Measurements from ENCODE around the gene TCERG1.

Gene TCERG1

DNA sequence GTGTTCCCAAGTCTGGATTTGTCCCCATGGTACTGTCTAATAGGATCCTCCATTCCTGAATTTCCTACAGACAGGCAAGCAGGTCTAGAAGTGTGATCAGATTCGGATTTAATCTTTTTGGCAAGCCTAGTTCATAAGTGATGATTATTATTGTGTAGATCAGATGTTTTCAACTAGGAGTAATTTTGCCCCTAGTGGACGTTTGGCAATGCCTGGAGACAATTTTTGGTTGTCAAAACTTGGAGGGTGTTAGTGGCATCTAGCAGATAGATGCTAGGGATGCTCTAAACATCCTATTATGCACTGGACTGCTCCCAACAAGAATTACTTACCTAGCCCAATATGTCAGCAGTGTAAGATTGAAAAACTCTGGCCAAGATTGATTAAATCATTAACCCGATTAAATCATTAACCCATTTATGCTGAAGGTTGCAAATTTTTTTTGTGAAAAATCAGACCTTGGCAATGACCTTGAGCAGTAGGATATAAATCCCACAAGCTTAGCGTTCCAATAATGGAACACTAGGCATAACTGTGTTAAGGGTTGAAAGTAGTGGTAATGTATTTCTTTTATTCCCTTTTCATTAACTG is 28.2 kb downstream of the TCERG1 start:
- Histone ChIP-seq H2AFZ (ENCODE audit: low read depth, low read length) (no peak overlapping the region), H3K27me3 (ENCODE audit: low read depth, low read length) (no peaks in the 10 kb centered on the region), H3K36me3 (replicated peaks; ENCODE audit: low read depth, low read length) (peaks cover 53% of the 10 kb centered on the region), H3K79me2 (ENCODE audit: low read length) (peaks cover 52% of the 10 kb centered on the region), H3K9ac (ENCODE audit: low read length) (no peak overlapping the region), H4K20me1 (ENCODE audit: insufficient read depth, low read length) (peaks cover 12% of the 10 kb centered on the region; the same call in 1 of the 2 replicates), H3K4me1 (ENCODE audit: low read length) (peaks cover 16% of the 10 kb centered on the region), H3K27ac (ENCODE audit: low read length) (no peak overlapping the region), H3K4me3 (ENCODE audit: low read length) (no peak overlapping the region), H3K4me2 (ENCODE audit: low read length) (no peak overlapping the region), H3K9me3 (ENCODE audit: insufficient read depth, low read length) (no peaks in the 10 kb centered on the region)
- TF ChIP-seq, protein P1, sequence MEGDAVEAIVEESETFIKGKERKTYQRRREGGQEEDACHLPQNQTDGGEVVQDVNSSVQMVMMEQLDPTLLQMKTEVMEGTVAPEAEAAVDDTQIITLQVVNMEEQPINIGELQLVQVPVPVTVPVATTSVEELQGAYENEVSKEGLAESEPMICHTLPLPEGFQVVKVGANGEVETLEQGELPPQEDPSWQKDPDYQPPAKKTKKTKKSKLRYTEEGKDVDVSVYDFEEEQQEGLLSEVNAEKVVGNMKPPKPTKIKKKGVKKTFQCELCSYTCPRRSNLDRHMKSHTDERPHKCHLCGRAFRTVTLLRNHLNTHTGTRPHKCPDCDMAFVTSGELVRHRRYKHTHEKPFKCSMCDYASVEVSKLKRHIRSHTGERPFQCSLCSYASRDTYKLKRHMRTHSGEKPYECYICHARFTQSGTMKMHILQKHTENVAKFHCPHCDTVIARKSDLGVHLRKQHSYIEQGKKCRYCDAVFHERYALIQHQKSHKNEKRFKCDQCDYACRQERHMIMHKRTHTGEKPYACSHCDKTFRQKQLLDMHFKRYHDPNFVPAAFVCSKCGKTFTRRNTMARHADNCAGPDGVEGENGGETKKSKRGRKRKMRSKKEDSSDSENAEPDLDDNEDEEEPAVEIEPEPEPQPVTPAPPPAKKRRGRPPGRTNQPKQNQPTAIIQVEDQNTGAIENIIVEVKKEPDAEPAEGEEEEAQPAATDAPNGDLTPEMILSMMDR (IDR thresholded peaks at IDR 0.05; ENCODE audit: low read depth, low read length) = no peak
- TF ChIP-seq EZH2phosphoT487 (IDR thresholded peaks at IDR 0.05; ENCODE audit: low read depth) = no peak

DNA sequence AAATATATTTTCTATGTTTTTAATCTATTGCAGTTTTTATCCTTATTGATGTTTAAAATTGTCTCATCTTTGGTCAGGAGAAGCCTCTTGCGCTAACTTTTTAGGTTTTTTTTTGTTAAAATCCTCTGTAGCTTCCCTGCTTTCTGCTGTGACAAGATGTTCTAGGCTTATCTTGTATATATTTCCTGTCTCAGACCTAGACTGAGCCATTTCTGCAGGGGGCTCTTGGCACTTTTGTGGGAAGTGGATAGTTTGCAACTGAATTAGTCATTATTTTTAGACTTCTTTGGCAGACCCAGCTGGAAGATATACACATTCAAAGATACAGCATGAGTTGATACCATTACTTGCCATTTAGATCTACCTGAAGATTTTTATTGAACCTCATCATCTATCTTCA is 28.8 kb downstream of the TCERG1 start:
- Histone ChIP-seq H3K27me3 (ENCODE audit: low read depth, low read length) (no peaks in the 10 kb centered on the region), H4K20me1 (ENCODE audit: insufficient read depth, low read length) (peaks cover 12% of the 10 kb centered on the region; the same call in 1 of the 2 replicates), H3K4me3 (ENCODE audit: low read length) (no peak overlapping the region), H3K36me3 (replicated peaks; ENCODE audit: low read depth, low read length) (peaks cover 48% of the 10 kb centered on the region), H2AFZ (ENCODE audit: low read depth, low read length) (no peak overlapping the region), H3K4me1 (ENCODE audit: low read length) (peaks cover 16% of the 10 kb centered on the region), H3K4me2 (ENCODE audit: low read length) (no peak overlapping the region), H3K9ac (ENCODE audit: low read length) (no peak overlapping the region), H3K27ac (ENCODE audit: low read length) (no peak overlapping the region), H3K79me2 (ENCODE audit: low read length) (peaks cover 55% of the 10 kb centered on the region), H3K9me3 (ENCODE audit: insufficient read depth, low read length) (no peaks in the 10 kb centered on the region)
- TF ChIP-seq, protein P1 (IDR thresholded peaks at IDR 0.05; ENCODE audit: low read depth, low read length) = no peak
- TF ChIP-seq EZH2phosphoT487 (IDR thresholded peaks at IDR 0.05; ENCODE audit: low read depth) = no peak

DNA sequence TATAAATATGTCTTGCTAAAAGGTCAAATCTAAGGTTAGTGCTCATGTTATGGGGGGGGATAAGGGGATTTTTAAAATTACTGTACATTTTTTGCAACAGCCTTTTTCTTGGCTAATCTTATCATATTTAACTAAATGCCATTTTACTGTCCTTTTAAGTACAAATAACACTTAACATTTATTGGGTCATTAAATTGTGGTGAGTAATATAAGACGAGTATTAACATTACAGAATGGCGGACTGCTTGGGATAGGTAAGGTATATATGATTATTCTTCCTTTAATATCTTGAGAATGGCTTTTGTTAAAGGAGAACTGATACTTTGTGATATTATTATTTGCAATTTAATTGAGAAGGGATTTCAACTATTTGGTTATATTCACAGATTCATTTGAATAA is 35.6 kb downstream of the TCERG1 start:
- Histone ChIP-seq H3K4me3 (ENCODE audit: low read length) (no peak overlapping the region), H2AFZ (ENCODE audit: low read depth, low read length) (no peak overlapping the region), H3K9ac (ENCODE audit: low read length) (no peak overlapping the region), H3K9me3 (ENCODE audit: insufficient read depth, low read length) (no peaks in the 10 kb centered on the region), H3K27ac (ENCODE audit: low read length) (no peak overlapping the region), H3K4me1 (ENCODE audit: low read length) (no peaks in the 10 kb centered on the region), H3K36me3 (replicated peaks; ENCODE audit: low read depth, low read length) (peaks cover 50% of the 10 kb centered on the region), H3K79me2 (ENCODE audit: low read length) (peaks cover 16% of the 10 kb centered on the region), H3K27me3 (ENCODE audit: low read depth, low read length) (no peaks in the 10 kb centered on the region), H4K20me1 (ENCODE audit: insufficient read depth, low read length) (no peaks in the 10 kb centered on the region), H3K4me2 (ENCODE audit: low read length) (no peak overlapping the region)
- TF ChIP-seq EZH2phosphoT487 (IDR thresholded peaks at IDR 0.05; ENCODE audit: low read depth) = no peak

DNA sequence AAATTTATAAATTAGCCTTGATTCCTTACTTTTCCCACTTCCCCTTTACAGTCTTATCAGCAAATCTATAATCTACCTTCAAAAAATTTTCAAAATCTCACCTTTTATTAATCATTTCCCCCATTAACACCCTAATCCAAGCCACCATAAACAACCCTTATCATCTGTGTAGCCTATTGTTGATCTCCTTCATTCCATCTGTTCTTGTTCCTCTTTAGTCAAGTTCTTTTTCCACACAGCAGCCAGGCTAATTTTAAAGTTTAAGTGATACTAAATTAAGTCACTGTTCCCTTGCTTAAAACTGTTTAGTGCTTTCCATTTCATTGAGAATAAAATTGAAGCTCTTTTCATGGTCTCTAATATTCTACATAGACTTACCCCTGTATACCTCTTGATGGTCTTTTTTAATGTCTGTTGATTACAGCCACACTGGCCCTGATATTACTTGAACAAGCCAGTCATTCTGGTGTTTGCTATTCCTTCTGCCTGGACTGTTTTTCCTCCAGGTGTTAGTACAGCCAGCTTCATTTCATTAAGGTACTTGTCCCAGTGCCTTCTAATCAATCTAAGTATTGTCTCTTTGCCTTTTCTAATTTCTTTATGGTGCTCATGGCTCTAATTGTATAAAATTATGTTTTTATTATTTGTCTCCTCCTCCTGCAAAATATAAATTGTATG is 37.7 kb downstream of the TCERG1 start:
- no peak for TF ChIP-seq EZH2phosphoT487 (IDR thresholded peaks at IDR 0.05; ENCODE audit: low read depth)
- TF ChIP-seq, protein P1 (IDR thresholded peaks at IDR 0.05; ENCODE audit: low read depth, low read length) = no peak
- Histone ChIP-seq H3K79me2 (ENCODE audit: low read length) (peaks cover 6% of the 10 kb centered on the region), H3K36me3 (replicated peaks; ENCODE audit: low read depth, low read length) (peaks cover 41% of the 10 kb centered on the region)

More for the DNA sequence above, 37.7 kb downstream of the TCERG1 start:
- H3K4me2 ChIP-seq (ENCODE audit: low read length) = no peak overlapping the region
- H3K27ac ChIP-seq (ENCODE audit: low read length) = no peak overlapping the region
- H3K9ac ChIP-seq (ENCODE audit: low read length) = no peak overlapping the region
- H4K20me1 ChIP-seq (ENCODE audit: insufficient read depth, low read length) = no peaks in the 10 kb centered on the region
- no peak overlapping the region for H3K4me3 ChIP-seq (ENCODE audit: low read length)
- H3K9me3 ChIP-seq (ENCODE audit: insufficient read depth, low read length) = no peaks in the 10 kb centered on the region
- no peaks in the 10 kb centered on the region for H3K27me3 ChIP-seq (ENCODE audit: low read depth, low read length)
- no peaks in the 10 kb centered on the region for H3K4me1 ChIP-seq (ENCODE audit: low read length)
- no peak overlapping the region for H2AFZ ChIP-seq (ENCODE audit: low read depth, low read length)

All from OCI-LY3 (cell line).